Measurements from ENCODE around the gene DNAH6.

- TF ChIP-seq CTCF (IDR thresholded peaks at IDR 0.05) (no peak), TEAD4 (CRISPR knock-in tag; IDR thresholded peaks at IDR 0.05) (no peak), ZBTB21 (CRISPR knock-in tag; IDR thresholded peaks at IDR 0.05; ENCODE audit: borderline replicate concordance) (no peak), MAX (CRISPR knock-in tag; IDR thresholded peaks at IDR 0.05) (no peak), STAT6 (CRISPR knock-in tag; conservative IDR thresholded peaks at IDR 0.05; ENCODE audit: low read depth) (no peak), ATF1 (CRISPR knock-in tag; IDR thresholded peaks at IDR 0.05) (no peak), ZNF396 (CRISPR knock-in tag; IDR thresholded peaks at IDR 0.05; ENCODE audit: borderline replicate concordance) (no peak)
- TF ChIP-seq, protein P1, sequence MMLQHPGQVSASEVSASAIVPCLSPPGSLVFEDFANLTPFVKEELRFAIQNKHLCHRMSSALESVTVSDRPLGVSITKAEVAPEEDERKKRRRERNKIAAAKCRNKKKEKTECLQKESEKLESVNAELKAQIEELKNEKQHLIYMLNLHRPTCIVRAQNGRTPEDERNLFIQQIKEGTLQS (CRISPR knock-in tag; conservative IDR thresholded peaks at IDR 0.05): no peak
These were observed 103.6 kb downstream of the DNAH6 start for GRCh38 chr2:84619794-84620371.

Measured in WTC11 (cell line).